ENCODE measurements around the gene LRP2BP.
"Not testable (repeated sequence)": the region's sequence is repeated elsewhere in the genome, so short reads cannot be mapped to it uniquely, and the experiment has no call there.

Gene LRP2BP

GRCh38 chr4:185341377-185341776 is 54.3 kb downstream of the LRP2BP start:
- Histone ChIP-seq H3K4me3 (ENCODE audit: low read length) (no peak overlapping the region), H3K27me3 (replicated peaks; ENCODE audit: control insufficient read depth, insufficient read depth, low read length) (no peaks in the 10 kb centered on the region), H3K36me3 (ENCODE audit: control insufficient read depth, insufficient read depth, low read length, severe bottlenecking) (peaks cover 29% of the 10 kb centered on the region), H3K9ac (ENCODE audit: low read length) (no peak overlapping the region), H3K9me3 (ENCODE audit: control insufficient read depth, low read length) (peaks cover 6% of the 10 kb centered on the region), H3K4me1 (ENCODE audit: control insufficient read depth, insufficient read depth, low read length) (peaks cover 19% of the 10 kb centered on the region)
- DNase-seq (ENCODE audit: low read depth) = no peak

GRCh38 chr4:185339941-185340340 is 55.8 kb downstream of the LRP2BP start:
- no peaks in the 10 kb centered on the region for H3K27me3 ChIP-seq (replicated peaks; ENCODE audit: control insufficient read depth, insufficient read depth, low read length)
- peaks cover 6% of the 10 kb centered on the region for H3K9me3 ChIP-seq (ENCODE audit: control insufficient read depth, low read length)
- peaks cover 12% of the 10 kb centered on the region for H3K4me1 ChIP-seq (ENCODE audit: control insufficient read depth, insufficient read depth, low read length)
- no peak overlapping the region for H3K4me3 ChIP-seq (ENCODE audit: low read length)
- DNase-seq (ENCODE audit: low read depth) = no peak
- H3K36me3 ChIP-seq (ENCODE audit: control insufficient read depth, insufficient read depth, low read length, severe bottlenecking) = peaks cover 29% of the 10 kb centered on the region
- H3K9ac ChIP-seq (ENCODE audit: low read length) = no peak overlapping the region

- H3K4me1 ChIP-seq (ENCODE audit: control insufficient read depth, insufficient read depth, low read length) = peaks cover 12% of the 10 kb centered on the region
- no peak for DNase-seq (ENCODE audit: low read depth)
- no peak overlapping the region for H3K9ac ChIP-seq (ENCODE audit: low read length)
- peaks cover 12% of the 10 kb centered on the region for H3K36me3 ChIP-seq (ENCODE audit: control insufficient read depth, insufficient read depth, low read length, severe bottlenecking)
- H3K9me3 ChIP-seq (ENCODE audit: control insufficient read depth, low read length) = peaks cover 6% of the 10 kb centered on the region
- H3K27me3 ChIP-seq (replicated peaks; ENCODE audit: control insufficient read depth, insufficient read depth, low read length) = no peaks in the 10 kb centered on the region
- H3K4me3 ChIP-seq (ENCODE audit: low read length) = no peak overlapping the region
These were observed 60.1 kb downstream of the LRP2BP start for GRCh38 chr4:185335579-185335978.

- no peaks in the 10 kb centered on the region for H3K36me3 ChIP-seq (ENCODE audit: control insufficient read depth, insufficient read depth, low read length, severe bottlenecking)
- H3K27me3 ChIP-seq (replicated peaks; ENCODE audit: control insufficient read depth, insufficient read depth, low read length) = no peaks in the 10 kb centered on the region
- peaks cover 15% of the 10 kb centered on the region for H3K4me1 ChIP-seq (ENCODE audit: control insufficient read depth, insufficient read depth, low read length)
- H3K9me3 ChIP-seq (ENCODE audit: control insufficient read depth, low read length) = peaks cover 6% of the 10 kb centered on the region
- no peak overlapping the region for H3K9ac ChIP-seq (ENCODE audit: low read length)
- no peak overlapping the region for H3K4me3 ChIP-seq (ENCODE audit: low read length)
- no peak for DNase-seq (ENCODE audit: low read depth)
These were observed 61.4 kb downstream of the LRP2BP start for GRCh38 chr4:185334326-185334725.

- DNase-seq (ENCODE audit: low read depth) = no peak
- H3K9ac ChIP-seq (ENCODE audit: low read length) = no peak overlapping the region
- no peak overlapping the region for H3K4me3 ChIP-seq (ENCODE audit: low read length)
- H3K9me3 ChIP-seq (ENCODE audit: control insufficient read depth, low read length) = no peaks in the 10 kb centered on the region
- peaks cover 15% of the 10 kb centered on the region for H3K4me1 ChIP-seq (ENCODE audit: control insufficient read depth, insufficient read depth, low read length)
- no peaks in the 10 kb centered on the region for H3K36me3 ChIP-seq (ENCODE audit: control insufficient read depth, insufficient read depth, low read length, severe bottlenecking)
- no peaks in the 10 kb centered on the region for H3K27me3 ChIP-seq (replicated peaks; ENCODE audit: control insufficient read depth, insufficient read depth, low read length)
These were observed 62.9 kb downstream of the LRP2BP start for GRCh38 chr4:185332575-185333464.

GRCh38 chr4:185329879-185330510 is 65.7 kb downstream of the LRP2BP start:
- H3K27me3 ChIP-seq (replicated peaks; ENCODE audit: control insufficient read depth, insufficient read depth, low read length); H3K9ac ChIP-seq (ENCODE audit: low read length); DNase-seq (ENCODE audit: low read depth); H3K36me3 ChIP-seq (ENCODE audit: control insufficient read depth, insufficient read depth, low read length, severe bottlenecking); H3K4me3 ChIP-seq (ENCODE audit: low read length); H3K9me3 ChIP-seq (ENCODE audit: control insufficient read depth, low read length): not testable (repeated sequence)
- H3K4me1 ChIP-seq (ENCODE audit: control insufficient read depth, insufficient read depth, low read length) = peaks cover 15% of the 10 kb centered on the region

DNA sequence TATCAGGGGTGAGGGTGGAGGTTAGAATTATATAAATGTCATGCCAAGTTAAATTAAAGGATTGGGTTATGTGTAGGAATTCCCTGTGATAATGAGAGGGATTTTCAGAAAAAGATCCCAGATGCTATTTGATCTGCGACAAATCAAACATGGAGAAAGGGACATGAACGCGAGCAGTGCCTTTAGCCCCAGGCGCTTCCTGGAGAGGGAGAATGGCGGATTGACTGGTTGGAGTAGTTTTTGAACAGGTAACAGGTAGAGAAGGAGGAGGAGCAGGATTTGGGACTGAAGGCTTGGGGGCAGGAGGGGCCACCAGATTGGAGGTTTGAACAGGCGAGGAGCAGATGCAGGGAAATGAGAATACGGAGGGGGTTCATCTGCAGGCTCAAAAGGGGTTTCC is 67.1 kb downstream of the LRP2BP start:
- Histone ChIP-seq H3K4me1 (ENCODE audit: control insufficient read depth, insufficient read depth, low read length) (peaks cover 15% of the 10 kb centered on the region), H3K27me3 (replicated peaks; ENCODE audit: control insufficient read depth, insufficient read depth, low read length) (no peaks in the 10 kb centered on the region), H3K9me3 (ENCODE audit: control insufficient read depth, low read length) (no peaks in the 10 kb centered on the region), H3K36me3 (ENCODE audit: control insufficient read depth, insufficient read depth, low read length, severe bottlenecking) (no peaks in the 10 kb centered on the region), H3K9ac (ENCODE audit: low read length) (no peak overlapping the region), H3K4me3 (ENCODE audit: low read length) (no peak overlapping the region)
- DNase-seq (ENCODE audit: low read depth) = no peak

- H3K4me1 ChIP-seq (ENCODE audit: control insufficient read depth, insufficient read depth, low read length); H3K9ac ChIP-seq (ENCODE audit: low read length); H3K9me3 ChIP-seq (ENCODE audit: control insufficient read depth, low read length); H3K4me3 ChIP-seq (ENCODE audit: low read length); H3K27me3 ChIP-seq (replicated peaks; ENCODE audit: control insufficient read depth, insufficient read depth, low read length); DNase-seq (ENCODE audit: low read depth); H3K36me3 ChIP-seq (ENCODE audit: control insufficient read depth, insufficient read depth, low read length, severe bottlenecking): not testable (repeated sequence)
These were observed 70.0 kb downstream of the LRP2BP start for GRCh38 chr4:185325721-185326120.

- H3K4me3 ChIP-seq (ENCODE audit: low read length); H3K9me3 ChIP-seq (ENCODE audit: control insufficient read depth, low read length); H3K9ac ChIP-seq (ENCODE audit: low read length); H3K27me3 ChIP-seq (replicated peaks; ENCODE audit: control insufficient read depth, insufficient read depth, low read length); H3K4me1 ChIP-seq (ENCODE audit: control insufficient read depth, insufficient read depth, low read length); H3K36me3 ChIP-seq (ENCODE audit: control insufficient read depth, insufficient read depth, low read length, severe bottlenecking); DNase-seq (ENCODE audit: low read depth): not testable (repeated sequence)
These were observed 71.4 kb downstream of the LRP2BP start for GRCh38 chr4:185324361-185324760.

GRCh38 chr4:185323606-185324005 is 72.1 kb downstream of the LRP2BP start:
- Histone ChIP-seq H3K4me3 (ENCODE audit: low read length) (no peak overlapping the region), H3K36me3 (ENCODE audit: control insufficient read depth, insufficient read depth, low read length, severe bottlenecking) (peaks cover 7% of the 10 kb centered on the region), H3K4me1 (ENCODE audit: control insufficient read depth, insufficient read depth, low read length) (no peaks in the 10 kb centered on the region), H3K9me3 (ENCODE audit: control insufficient read depth, low read length) (no peaks in the 10 kb centered on the region), H3K9ac (ENCODE audit: low read length) (no peak overlapping the region), H3K27me3 (replicated peaks; ENCODE audit: control insufficient read depth, insufficient read depth, low read length) (no peaks in the 10 kb centered on the region)
- peak; percentile 16 for DNase-seq (ENCODE audit: low read depth)

- Histone ChIP-seq H3K9ac (ENCODE audit: low read length) (no peak overlapping the region), H3K4me1 (ENCODE audit: control insufficient read depth, insufficient read depth, low read length) (no peaks in the 10 kb centered on the region), H3K9me3 (ENCODE audit: control insufficient read depth, low read length) (no peaks in the 10 kb centered on the region), H3K4me3 (ENCODE audit: low read length) (no peak overlapping the region), H3K36me3 (ENCODE audit: control insufficient read depth, insufficient read depth, low read length, severe bottlenecking) (peaks cover 7% of the 10 kb centered on the region), H3K27me3 (replicated peaks; ENCODE audit: control insufficient read depth, insufficient read depth, low read length) (no peaks in the 10 kb centered on the region)
- peak; percentile 18 for DNase-seq (ENCODE audit: low read depth)
These were observed 72.9 kb downstream of the LRP2BP start for GRCh38 chr4:185322803-185323202.

Measured in adipocyte (in vitro differentiated cells).